NOMO-1 treated with dmso at 0.1 percent for 144 hours (cell line): ENCODE data around the gene SUPT5H.

ENCODE experiments used
- DNase-seq: peaks from one replicate; lab custom pipeline; 2025; ENCODE audit not compliant: unreplicated experiment; lab: John Stamatoyannopoulos, UW

Gene SUPT5H

DNA sequence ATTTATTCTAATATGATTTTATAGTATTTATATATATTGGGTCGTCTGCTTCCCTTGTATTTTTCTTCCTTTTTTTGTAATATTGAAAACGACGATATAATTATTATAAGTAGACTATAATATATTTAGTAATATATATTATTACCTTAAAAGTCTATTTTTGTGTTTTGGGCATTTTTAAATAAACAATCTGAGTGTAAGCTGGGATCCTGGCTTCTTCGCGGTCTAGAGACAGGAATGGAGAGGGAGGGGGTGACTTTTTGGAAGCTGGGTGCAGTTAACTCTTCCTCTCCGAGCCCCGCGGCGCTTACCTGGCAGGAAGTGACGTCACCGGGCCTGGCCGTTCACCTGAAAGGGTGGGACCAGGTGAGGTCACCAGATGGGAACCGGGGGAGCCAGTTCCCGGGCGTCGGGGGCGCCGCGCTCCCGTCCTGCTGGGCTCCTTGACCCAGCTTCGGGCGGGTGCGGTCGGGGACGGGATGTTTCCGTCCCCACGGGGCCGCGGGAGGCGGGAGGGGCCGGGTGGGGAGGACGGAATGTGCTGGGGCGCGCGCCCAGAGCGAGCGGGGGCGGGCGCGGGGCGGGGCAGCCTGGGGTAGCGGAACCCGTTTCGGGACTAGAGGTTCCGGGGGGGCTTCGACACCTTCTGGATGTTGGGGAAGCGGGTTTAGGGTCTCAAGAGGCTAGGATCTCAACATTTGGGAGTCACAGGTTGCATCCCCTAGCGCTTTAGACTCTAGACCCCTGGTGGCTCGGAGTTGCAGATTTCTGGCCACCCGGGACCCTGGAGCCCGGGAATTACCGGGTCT, 36.0 kb upstream of the SUPT5H start:
- no peak for DNase-seq

GRCh38 chr19:39410017-39410830, 35.2 kb upstream of the SUPT5H start:
- DNase-seq, result peak; percentile 94

- DNase-seq, result no peak
Measured at GRCh38 chr19:39410831-39411080, 34.6 kb upstream of the SUPT5H start.

GRCh38 chr19:39411081-39411831, 34.1 kb upstream of the SUPT5H start:
- peak; percentile 45 for DNase-seq

- peak; percentile 91 for DNase-seq
Measured at GRCh38 chr19:39411832-39412099, 33.6 kb upstream of the SUPT5H start.

- peak; percentile 95 for DNase-seq
Measured at GRCh38 chr19:39412100-39412866, 33.1 kb upstream of the SUPT5H start, which contains the start of gene PLEKHG2. TSS of gene PLEKHG2 (plus strand) at chr19:39412669. CDS start at chr19:39414087, 1,418 bp downstream.

GRCh38 chr19:39412867-39413271, 32.5 kb upstream of the SUPT5H start:
- no peak for DNase-seq

DNA sequence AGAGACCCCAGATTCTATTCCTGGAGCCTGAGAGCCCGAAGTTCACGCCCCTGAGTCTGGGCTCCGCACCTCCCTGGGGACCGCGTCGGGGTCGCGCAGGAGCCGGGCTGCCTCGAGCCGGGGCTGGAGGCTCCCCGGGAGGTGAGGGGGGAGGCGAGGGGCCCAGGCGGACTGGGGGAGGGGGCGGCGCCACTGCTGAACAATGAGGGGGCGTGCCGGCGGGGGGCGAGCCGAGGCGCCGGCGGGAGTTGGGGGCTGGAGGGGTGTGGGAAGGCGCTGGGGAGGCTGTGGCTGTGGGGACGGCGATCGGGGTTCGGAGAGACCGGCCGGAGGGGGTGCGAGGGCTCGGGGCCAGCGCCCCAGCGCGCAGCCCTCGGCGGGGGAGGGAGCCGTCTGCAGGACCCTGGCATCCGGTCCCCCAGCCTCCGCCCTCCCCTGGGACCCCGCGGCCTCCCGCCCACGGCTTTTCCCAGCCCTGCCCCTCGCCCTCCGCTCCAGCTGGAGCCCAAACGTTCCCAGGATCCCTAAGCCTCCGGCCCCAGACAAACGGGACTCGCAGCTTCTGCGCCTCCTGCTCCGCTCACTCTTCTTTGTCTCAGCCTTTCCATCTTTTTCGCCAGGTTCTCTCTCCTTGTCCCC, 32.0 kb upstream of the SUPT5H start:
- no peak for DNase-seq

DNA sequence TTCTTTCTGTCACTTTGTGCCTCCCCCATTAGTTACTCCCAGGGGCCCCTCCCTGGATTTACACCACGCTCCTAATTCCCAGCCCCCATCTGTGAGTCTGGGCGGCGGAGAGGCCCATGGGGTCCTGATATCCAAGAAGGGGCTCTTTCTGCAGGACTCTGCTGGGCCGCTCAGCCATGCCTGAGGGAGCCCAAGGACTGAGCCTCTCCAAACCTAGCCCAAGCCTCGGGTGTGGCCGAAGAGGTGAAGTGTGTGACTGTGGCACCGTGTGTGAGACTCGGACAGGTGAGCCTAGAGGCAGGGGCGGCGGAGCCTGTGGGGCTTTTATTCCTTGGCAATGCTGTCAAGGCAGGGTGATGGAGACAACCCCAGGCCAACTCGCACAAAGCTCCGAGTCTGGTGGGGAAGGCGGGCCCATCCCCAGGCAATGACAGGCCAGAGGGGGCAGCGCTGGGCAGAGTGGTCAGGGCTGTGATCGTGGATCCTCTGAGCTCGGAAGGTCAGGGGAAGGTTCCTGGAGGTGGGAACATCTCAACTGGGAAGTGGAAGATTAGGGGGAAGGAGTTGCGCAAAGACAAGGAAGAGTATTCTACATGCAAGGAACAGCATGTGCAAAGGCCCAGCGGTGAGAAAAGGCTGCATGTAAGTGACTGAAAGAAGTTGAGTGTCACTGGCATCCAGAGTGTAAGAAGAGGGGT, 31.3 kb upstream of the SUPT5H start:
- no peak for DNase-seq

GRCh38 chr19:39415111-39416046, 30.0 kb upstream of the SUPT5H start:
- DNase-seq, result no peak

DNA sequence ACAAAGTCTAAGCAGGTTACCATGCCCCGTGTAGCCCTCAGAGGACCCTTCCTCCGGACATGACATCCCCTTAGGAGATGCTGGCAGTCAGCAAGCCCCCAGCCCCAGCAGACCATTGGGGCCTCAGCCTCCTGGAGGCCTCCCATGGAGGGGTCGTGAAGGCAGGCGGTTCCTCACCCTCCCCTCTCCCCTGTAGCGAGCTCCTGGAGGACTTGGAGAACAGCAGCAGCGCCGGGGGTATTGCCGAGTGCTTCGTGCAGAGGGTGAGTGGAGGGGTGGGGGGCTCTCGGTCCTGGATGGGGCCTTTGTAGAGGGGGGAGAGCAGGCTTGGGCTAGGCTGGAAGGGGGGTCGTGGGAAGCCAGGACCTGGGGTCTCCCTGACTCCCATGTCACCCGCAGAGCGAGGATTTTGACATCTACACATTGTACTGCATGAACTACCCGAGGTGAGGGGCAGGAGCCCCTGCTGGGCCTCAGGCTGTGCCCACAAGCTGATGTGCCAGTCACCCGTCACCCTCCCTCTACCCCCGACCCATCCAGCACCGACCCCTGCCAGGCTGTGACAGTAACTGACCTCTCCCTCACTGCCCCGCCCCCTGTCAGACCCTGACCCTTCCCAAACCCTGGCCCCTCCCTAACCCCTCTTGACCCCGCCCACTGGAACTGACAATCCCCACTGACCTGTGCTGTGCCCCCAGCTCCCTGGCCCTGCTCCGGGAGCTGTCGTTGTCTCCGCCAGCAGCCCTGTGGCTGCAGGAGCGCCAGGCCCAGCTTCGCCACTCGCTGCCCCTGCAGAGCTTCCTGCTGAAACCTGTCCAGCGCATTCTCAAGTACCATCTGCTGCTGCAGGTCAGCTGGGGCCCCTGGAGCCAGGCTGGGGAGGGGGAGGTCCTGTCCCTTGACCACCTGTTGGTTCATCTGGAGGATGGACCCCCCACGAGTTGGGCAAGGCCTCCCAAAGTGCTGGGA, 28.9 kb upstream of the SUPT5H start:
- DNase-seq, result no peak

GRCh38 chr19:39417463-39418181, 27.8 kb upstream of the SUPT5H start:
- no peak for DNase-seq

GRCh38 chr19:39419003-39419402, 26.4 kb upstream of the SUPT5H start:
- DNase-seq, result no peak

DNA sequence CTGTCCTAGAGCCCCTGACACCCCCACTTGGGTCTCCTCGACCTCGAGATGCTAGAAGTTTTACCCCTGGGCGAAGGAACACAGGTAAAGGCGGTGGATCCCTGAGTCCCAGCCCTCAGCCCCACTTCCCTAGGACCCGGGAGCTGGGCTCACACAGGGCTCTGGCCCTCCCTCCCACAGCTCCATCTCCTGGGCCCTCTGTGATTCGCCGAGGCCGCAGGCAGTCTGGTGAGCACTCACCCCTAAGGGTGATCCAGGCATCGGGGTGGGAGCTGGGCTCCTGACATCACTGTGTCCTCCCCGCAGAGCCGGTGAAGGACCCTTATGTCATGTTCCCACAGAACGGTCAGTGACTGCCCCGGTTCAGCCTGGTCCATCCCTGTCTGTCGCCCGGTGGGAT, 24.6 kb upstream of the SUPT5H start:
- no peak for DNase-seq

DNA sequence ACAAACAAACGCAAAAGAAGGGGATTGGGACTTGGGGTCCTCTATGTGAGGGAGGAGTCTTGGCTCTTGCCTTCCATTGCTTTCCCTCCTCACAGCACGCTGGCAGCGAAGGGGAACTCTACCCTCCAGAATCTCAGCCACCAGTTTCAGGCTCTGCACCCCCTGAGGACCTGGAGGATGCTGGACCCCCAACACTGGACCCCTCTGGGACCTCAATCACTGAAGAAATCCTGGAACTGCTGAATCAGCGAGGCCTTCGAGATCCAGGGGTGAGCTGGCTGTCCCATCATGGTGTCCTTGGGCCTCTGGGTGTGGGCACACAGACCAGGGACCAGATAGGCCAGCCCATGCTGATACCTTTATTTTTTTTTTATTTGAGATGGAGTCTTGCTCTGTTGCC, 23.4 kb upstream of the SUPT5H start:
- no peak for DNase-seq

DNA sequence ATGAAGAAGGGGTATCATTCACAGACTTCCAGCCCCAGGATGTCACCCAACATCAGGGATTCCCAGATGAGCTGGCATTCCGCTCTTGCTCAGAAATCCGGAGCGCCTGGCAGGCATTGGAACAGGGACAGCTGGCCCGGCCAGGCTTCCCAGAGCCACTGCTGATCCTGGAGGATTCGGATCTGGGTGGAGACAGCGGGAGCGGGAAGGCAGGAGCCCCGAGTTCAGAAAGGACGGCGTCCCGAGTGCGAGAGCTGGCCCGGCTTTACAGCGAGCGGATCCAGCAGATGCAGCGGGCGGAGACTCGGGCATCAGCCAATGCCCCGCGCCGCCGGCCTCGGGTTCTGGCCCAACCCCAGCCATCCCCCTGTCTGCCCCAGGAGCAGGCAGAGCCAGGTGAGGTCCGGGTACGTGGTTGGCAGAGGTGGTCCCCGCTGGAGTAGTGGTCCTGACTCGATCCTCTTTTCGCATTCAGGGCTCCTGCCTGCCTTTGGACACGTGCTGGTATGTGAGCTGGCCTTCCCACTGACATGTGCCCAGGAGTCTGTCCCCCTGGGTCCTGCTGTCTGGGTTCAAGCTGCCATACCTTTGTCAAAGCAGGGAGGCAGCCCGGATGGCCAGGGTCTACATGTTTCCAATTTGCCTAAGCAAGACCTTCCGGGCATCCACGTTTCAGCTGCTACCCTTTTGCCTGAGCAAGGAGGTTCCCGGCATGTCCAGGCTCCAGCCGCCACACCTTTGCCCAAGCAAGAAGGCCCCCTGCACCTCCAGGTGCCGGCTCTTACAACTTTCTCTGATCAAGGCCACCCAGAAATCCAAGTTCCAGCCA, 21.9 kb upstream of the SUPT5H start:
- DNase-seq, result no peak
